ENCODE results near the gene ATP6V0B. TPM values are rescaled to one million over a fixed set of nuclear protein-coding genes. Genes with fewer than 3 reads are reported as not detected.
A peak's percentile ranks its signal among the peaks of the same experiment; 100 is the strongest.

ATP6V0B gene
- total and polyA plus RNA-seq, 2 of the 13 experiments (the other 11 are each of a cell fraction or from before 2014, with no cell fraction given), result 157 to 161 TPM

DNA sequence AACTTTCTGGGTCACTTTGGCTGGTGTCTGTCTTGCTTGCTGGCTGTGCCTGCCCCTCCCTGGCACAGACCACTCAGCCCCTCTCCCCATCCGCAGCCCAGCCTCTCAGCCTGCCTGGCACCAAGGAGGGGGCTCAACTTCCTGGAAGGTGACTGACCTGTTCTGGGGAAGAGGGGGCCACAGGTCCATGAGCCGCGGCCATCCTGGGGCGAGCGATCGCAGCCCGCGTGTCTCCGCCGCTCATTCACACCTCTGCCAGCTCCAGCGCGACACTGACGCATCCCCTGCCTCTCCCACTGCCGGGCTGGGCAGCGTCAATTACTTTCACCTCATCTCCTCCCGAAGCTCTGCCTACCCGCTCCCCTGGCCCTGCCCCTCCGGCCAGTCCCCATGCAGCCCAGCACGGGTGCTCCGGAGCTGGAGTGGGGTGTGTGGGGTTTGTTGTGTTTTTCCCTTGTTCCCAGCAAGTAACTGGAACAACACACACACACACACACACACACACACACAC lies 42.2 kb downstream of the ATP6V0B start:
- DNase-seq (ENCODE audit: low spot score) (no peak), ATAC-seq (no peak), FAIRE-seq (no peak)
- BruUV-seq (replicated peaks), result no TSS peak
- ChIA-PET CTCF (ENCODE audit: low intra/inter-chr PET ratio, low total read pairs) (no interaction called here), POLR2A (no interaction called here)
- TF ChIP-seq, protein P1, sequence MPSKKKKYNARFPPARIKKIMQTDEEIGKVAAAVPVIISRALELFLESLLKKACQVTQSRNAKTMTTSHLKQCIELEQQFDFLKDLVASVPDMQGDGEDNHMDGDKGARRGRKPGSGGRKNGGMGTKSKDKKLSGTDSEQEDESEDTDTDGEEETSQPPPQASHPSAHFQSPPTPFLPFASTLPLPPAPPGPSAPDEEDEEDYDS (CRISPR knock-in tag; IDR thresholded peaks at IDR 0.05), result no peak
- TF ChIP-seq CC2D1A (CRISPR knock-in tag; IDR thresholded peaks at IDR 0.05) (no peak), AGO2 (optimal IDR thresholded peaks at IDR 0.05; ENCODE audit: low read depth, low read length) (peak; percentile 36)
- Histone ChIP-seq H3K4me3 (replicated peaks in 1 of 3; ENCODE audit: insufficient read depth in 1 of 3, low read depth in 2 of 3, low read length in 3 of 3) (no peak overlapping the region), H4K20me1 (ENCODE audit: insufficient read depth, low read length) (no peaks in the 10 kb centered on the region), H3K79me2 (ENCODE audit: insufficient read depth, low read length) (no peaks in the 10 kb centered on the region), H3K9ac (ENCODE audit: insufficient read depth, low read depth, low read length) (no peak overlapping the region), H3K27me3 (ENCODE audit: control insufficient read depth in 1 of 2, insufficient read depth in 2 of 2, low read length in 2 of 2) (no peaks in the 10 kb centered on the region), H3K36me3 (replicated peaks in 1 of 2; ENCODE audit: control insufficient read depth in 1 of 2, insufficient read depth in 2 of 2, low read length in 2 of 2) (peaks cover 0 to 12% of the 10 kb centered on the region in 2 experiments; a peak in 3 of 5 replicates), H2AFZ (ENCODE audit: low read length) (no peak overlapping the region), H3K4me2 (ENCODE audit: low read depth, low read length) (no peak overlapping the region), H3K4me1 (ENCODE audit: insufficient read depth, low read length) (peaks cover 34% of the 10 kb centered on the region), H3K9me3 (ENCODE audit: low read length) (no peaks in the 10 kb centered on the region), H3K27ac (ENCODE audit: extremely low read length, insufficient read depth, low read length) (no peak overlapping the region)
- 96% methylated on average over 20 of the region's 20 CpGs for WGBS (ENCODE audit: low lambda C conversion rate)
- intact Hi-C loops (cut with micrococcal nuclease; ENCODE audit: unreplicated experiment) (no loop called here), in situ Hi-C loops (cut with HindIII; ENCODE audit: extremely low pct_ligation_motif_present, low pct_unique_long_range_greater_than_20kb) (no loop called here)

DNA sequence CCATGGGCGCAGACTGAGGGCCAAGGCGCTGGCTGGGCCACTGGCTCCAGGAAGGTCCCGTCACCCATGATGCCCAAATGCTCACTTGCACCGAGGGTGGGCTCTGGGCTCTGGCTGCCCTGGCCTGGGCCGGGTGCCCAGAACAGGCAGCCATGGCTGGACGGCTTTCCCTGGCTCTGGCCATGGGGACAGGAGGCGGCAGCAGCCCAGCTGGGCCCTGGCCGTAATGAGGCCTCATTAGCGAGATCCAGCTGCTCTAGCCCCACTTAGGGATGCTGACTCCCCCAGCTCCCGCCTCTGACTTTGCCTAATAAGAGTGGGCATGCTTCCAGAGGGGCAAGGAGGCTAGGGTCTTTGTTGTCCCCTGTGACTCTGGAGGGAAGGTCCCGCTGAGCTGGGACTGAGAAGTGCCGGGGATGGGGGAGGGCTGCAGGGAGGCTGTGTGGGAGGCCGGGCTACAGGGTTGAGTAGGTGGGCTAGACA lies 44.7 kb downstream of the ATP6V0B start:
- WGBS (ENCODE audit: low lambda C conversion rate), result 96% methylated on average over 8 of the region's 13 CpGs
- POLR2A ChIA-PET, result no interaction called here
- no peaks in the 10 kb centered on the region for H4K20me1 ChIP-seq (ENCODE audit: insufficient read depth, low read length)
- CTCF ChIA-PET (ENCODE audit: low intra/inter-chr PET ratio, low total read pairs), result no interaction called here
- H3K4me3 ChIP-seq (replicated peaks in 1 of 3; ENCODE audit: insufficient read depth in 1 of 3, low read depth in 2 of 3, low read length in 3 of 3), result no peak overlapping the region
- FAIRE-seq (no peak), ATAC-seq (no peak), DNase-seq (ENCODE audit: low spot score) (no peak)
- in situ Hi-C loops (cut with HindIII; ENCODE audit: extremely low pct_ligation_motif_present, low pct_unique_long_range_greater_than_20kb) (no loop called here), intact Hi-C loops (cut with micrococcal nuclease; ENCODE audit: unreplicated experiment) (no loop called here)
- no peak overlapping the region for H2AFZ ChIP-seq (ENCODE audit: low read length)
- no peak overlapping the region for H3K4me2 ChIP-seq (ENCODE audit: low read depth, low read length)
- H3K27me3 ChIP-seq (ENCODE audit: control insufficient read depth in 1 of 2, insufficient read depth in 2 of 2, low read length in 2 of 2), result no peaks in the 10 kb centered on the region
- H3K9me3 ChIP-seq (ENCODE audit: low read length), result no peaks in the 10 kb centered on the region
- no peak overlapping the region for H3K9ac ChIP-seq (ENCODE audit: insufficient read depth, low read depth, low read length)
- no TSS peak for BruUV-seq (replicated peaks)
- peak; percentile 44 for TF ChIP-seq AGO2 (optimal IDR thresholded peaks at IDR 0.05; ENCODE audit: low read depth, low read length)
- no peak for TF ChIP-seq BRD4 (CRISPR knock-in tag; IDR thresholded peaks at IDR 0.05)
- H3K79me2 ChIP-seq (ENCODE audit: insufficient read depth, low read length), result no peaks in the 10 kb centered on the region
- H3K27ac ChIP-seq (ENCODE audit: extremely low read length, insufficient read depth, low read length), result no peak overlapping the region
- peaks cover 13% of the 10 kb centered on the region for H3K4me1 ChIP-seq (ENCODE audit: insufficient read depth, low read length)
- peaks cover 3 to 22% of the 10 kb centered on the region in 2 experiments; a peak in 3 of 5 replicates for H3K36me3 ChIP-seq (replicated peaks in 1 of 2; ENCODE audit: control insufficient read depth in 1 of 2, insufficient read depth in 2 of 2, low read length in 2 of 2)

Measured in HepG2 (cell line).